ENCODE data around the gene PRKCB.

The PRKCB gene

DNA sequence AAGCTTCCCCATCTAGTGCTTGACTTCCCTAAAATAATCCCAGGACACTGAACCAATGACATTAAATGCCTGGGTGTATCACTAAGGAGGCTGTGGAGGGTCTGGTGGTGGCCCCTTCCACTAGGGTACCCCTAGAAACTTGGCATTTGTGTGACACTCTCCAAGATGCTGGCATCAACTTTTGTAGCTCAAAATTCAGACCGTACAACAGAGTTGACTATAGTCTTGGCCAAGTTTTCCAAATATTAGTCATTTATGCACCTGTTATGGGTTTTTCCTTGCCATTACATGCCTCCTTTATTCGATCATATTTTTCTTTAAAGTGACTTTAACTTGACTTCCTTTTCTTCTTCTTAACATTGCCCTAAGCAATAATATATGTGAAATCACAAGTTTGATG, 295.5 kb downstream of the PRKCB start:
- Histone ChIP-seq H3K9me3 (ENCODE audit: control insufficient read depth, low read length) (no peaks in the 10 kb centered on the region), H3K36me3 (ENCODE audit: control insufficient read depth, insufficient read depth, low read length) (no peaks in the 10 kb centered on the region), H3K4me3 (ENCODE audit: low read length) (no peak overlapping the region), H3K27me3 (ENCODE audit: control insufficient read depth, insufficient read depth, low read length) (no peaks in the 10 kb centered on the region), H3K9ac (ENCODE audit: low read length) (no peak overlapping the region), H3K4me1 (ENCODE audit: control insufficient read depth, insufficient read depth, low read length) (no peaks in the 10 kb centered on the region)

DNA sequence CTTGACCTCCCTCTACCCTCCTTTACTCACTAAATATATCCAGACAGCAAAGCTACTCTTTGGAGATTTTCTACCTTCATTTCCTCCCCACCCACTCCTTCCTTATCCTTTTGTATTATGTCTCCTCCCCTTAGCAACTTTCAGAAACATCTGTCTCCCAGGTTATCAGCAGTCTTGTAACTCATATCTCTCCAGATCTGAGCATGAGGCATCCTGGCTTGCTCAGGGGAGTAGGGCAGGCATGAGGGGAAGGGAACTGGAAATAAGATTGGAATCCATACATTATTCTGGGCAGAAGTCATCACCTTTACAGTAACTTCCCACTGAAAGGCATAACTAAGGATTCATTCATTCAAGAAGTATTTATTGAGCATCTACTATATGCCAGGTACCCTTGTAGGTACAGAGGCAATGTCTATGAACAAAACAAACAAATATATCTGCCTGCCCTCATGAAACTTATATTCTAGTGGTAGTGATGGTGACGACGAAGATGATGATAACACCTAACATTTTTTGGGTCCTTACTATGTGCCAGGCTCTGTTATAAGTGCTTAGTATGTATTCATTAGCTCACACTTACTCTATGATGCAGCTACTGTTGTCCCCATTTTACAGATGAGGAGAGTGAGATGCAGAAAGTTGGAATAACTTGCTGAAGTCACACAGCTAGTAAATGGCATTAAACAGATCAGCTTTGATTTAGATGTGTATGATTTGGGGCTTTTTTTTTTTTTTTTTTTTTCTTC, 296.4 kb downstream of the PRKCB start:
- Histone ChIP-seq H3K4me3 (ENCODE audit: low read length) (no peak overlapping the region), H3K27me3 (ENCODE audit: control insufficient read depth, insufficient read depth, low read length) (no peaks in the 10 kb centered on the region), H3K36me3 (ENCODE audit: control insufficient read depth, insufficient read depth, low read length) (no peaks in the 10 kb centered on the region), H3K9ac (ENCODE audit: low read length) (no peak overlapping the region), H3K9me3 (ENCODE audit: control insufficient read depth, low read length) (no peaks in the 10 kb centered on the region), H3K4me1 (ENCODE audit: control insufficient read depth, insufficient read depth, low read length) (no peaks in the 10 kb centered on the region)

DNA sequence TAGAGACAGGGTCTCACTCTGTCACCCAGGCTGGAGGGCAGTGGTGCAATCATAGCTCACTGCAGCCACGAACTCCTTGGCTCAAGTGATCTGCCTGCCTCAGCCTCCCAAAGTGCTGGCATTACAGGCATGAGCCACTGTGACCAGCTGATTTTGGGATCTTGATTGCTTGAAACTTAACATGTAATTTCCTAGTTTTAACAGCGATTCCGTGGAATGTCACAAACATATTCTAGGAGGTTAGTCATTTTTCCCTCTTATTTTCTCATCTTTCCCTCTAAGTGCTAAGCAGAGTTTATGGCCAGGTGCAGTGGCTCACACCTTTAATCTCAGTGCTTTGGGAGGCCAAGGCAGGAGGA, 297.0 kb downstream of the PRKCB start:
- Histone ChIP-seq H3K36me3 (ENCODE audit: control insufficient read depth, insufficient read depth, low read length) (no peaks in the 10 kb centered on the region), H3K4me1 (ENCODE audit: control insufficient read depth, insufficient read depth, low read length) (no peaks in the 10 kb centered on the region), H3K9ac (ENCODE audit: low read length) (no peak overlapping the region), H3K9me3 (ENCODE audit: control insufficient read depth, low read length) (no peaks in the 10 kb centered on the region), H3K4me3 (ENCODE audit: low read length) (no peak overlapping the region), H3K27me3 (ENCODE audit: control insufficient read depth, insufficient read depth, low read length) (no peaks in the 10 kb centered on the region)

DNA sequence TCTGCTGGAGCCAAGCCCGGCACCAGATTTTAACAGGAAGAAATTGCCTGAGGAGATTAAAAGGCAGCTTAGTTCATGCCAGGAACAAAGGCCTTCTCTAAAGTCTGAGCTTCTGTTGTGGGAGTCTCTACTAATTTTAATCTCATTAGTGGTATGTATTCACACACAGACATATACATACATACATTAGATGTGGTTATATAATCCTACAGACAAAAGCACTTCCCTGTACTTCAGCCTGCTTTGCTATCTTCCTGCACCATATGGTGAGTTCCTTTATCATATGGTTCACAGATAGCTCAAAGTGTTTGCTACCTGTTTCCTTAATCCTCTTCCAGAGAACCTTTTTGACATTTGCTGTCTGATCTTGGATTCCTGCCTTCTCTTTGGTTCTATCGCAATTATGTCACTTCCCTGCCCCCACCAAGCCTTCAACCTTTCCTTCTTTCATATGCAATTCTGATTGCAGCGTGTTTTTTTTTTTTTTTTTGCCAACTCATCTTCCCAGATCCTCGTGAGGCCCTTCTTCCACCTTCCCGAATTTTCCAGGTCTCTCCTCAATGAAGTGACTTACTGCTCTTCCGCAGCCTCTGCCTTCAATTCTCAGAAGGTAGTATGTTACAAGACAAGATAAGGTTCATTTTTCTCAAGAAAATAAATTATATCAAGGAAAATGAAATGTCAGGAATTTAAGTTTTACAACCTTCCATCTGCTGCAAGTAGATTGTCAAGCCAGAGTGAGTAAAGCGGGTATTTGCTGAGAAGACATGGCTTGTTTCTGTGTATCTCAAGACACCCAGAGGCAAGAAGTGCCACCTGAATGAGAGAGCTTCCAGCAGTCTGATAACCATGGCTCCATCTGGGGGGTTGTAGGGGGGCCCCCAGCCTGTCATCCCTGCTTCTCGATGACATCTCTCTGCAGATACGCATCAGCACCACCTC, 300.1 kb downstream of the PRKCB start:
- H3K4me3 ChIP-seq (ENCODE audit: low read length) = no peak overlapping the region
- no peaks in the 10 kb centered on the region for H3K27me3 ChIP-seq (ENCODE audit: control insufficient read depth, insufficient read depth, low read length)
- H3K4me1 ChIP-seq (ENCODE audit: control insufficient read depth, insufficient read depth, low read length) = no peaks in the 10 kb centered on the region
- no peaks in the 10 kb centered on the region for H3K9me3 ChIP-seq (ENCODE audit: control insufficient read depth, low read length)
- H3K36me3 ChIP-seq (ENCODE audit: control insufficient read depth, insufficient read depth, low read length) = no peaks in the 10 kb centered on the region
- no peak overlapping the region for H3K9ac ChIP-seq (ENCODE audit: low read length)

DNA sequence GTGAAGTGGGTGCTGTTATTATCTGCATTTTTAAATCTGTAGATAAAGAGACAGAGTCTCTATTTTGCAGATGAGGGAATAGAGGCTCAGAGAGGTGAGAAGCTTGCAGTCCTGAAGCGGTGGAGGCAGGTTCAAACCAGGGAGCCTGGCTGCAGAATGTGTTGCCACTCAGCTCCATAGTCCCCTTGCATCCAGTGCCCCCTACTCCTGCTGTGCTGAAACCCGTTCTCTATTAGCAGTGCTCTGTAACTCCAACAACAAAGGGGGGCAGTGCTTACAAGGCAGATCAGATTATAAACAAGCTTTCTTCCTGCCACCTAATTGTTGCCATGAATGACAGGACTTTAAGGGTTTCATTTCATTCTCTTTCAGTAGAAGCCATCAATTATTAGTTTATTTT, 302.2 kb downstream of the PRKCB start:
- Histone ChIP-seq H3K4me3 (ENCODE audit: low read length) (no peak overlapping the region), H3K9ac (ENCODE audit: low read length) (no peak overlapping the region), H3K4me1 (ENCODE audit: control insufficient read depth, insufficient read depth, low read length) (no peaks in the 10 kb centered on the region)

DNA sequence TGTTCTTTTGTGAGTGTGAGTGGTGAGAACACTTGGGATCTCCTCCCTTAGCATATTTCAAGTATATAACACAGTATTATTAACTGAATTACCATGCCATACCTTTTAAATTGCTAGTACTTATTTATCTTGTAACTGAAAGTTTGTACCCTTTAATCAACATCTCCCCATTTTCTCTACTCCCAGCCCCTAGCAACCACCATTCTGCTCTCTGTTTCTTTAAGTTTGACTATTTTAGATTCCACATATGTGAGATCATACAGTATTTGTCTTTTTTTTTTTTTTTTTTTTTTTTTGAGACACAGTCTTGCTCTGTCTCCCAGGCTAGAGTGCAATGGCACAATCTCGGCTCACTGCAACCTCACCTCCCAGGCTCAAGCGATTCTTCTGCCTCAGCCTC, 302.8 kb downstream of the PRKCB start:
- H3K9me3 ChIP-seq (ENCODE audit: control insufficient read depth, low read length) = no peaks in the 10 kb centered on the region
- no peaks in the 10 kb centered on the region for H3K36me3 ChIP-seq (ENCODE audit: control insufficient read depth, insufficient read depth, low read length)

More for the DNA sequence above, 302.2 kb downstream of the PRKCB start:
- Histone ChIP-seq H3K9me3 (ENCODE audit: control insufficient read depth, low read length) (no peaks in the 10 kb centered on the region), H3K27me3 (ENCODE audit: control insufficient read depth, insufficient read depth, low read length) (no peaks in the 10 kb centered on the region), H3K36me3 (ENCODE audit: control insufficient read depth, insufficient read depth, low read length) (no peaks in the 10 kb centered on the region)

DNA sequence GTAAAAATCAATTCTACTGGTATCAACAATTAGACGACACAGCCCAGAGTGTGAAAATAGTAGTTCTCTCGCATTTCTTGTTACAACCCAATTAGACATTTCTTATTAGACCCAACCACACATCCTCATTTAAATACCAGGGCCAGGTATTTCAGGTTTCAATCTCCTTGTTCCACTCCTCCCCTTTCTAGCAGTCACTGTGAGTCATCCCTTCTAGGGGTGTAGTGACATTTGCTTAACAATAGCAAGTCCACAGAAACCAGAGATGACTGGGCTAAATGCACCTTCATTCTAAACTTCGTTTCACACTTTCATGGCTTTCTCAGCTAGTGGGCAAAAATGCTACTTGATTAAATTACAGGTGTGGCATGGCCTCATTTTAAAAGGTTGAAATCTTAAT, 303.5 kb downstream of the PRKCB start:
- Histone ChIP-seq H3K36me3 (ENCODE audit: control insufficient read depth, insufficient read depth, low read length) (no peaks in the 10 kb centered on the region), H3K9ac (ENCODE audit: low read length) (no peak overlapping the region), H3K9me3 (ENCODE audit: control insufficient read depth, low read length) (no peaks in the 10 kb centered on the region), H3K27me3 (ENCODE audit: control insufficient read depth, insufficient read depth, low read length) (no peaks in the 10 kb centered on the region), H3K4me1 (ENCODE audit: control insufficient read depth, insufficient read depth, low read length) (no peaks in the 10 kb centered on the region), H3K4me3 (ENCODE audit: low read length) (no peak overlapping the region)

More for the DNA sequence above, 302.8 kb downstream of the PRKCB start:
- H3K27me3 ChIP-seq (ENCODE audit: control insufficient read depth, insufficient read depth, low read length) = no peaks in the 10 kb centered on the region
- no peaks in the 10 kb centered on the region for H3K4me1 ChIP-seq (ENCODE audit: control insufficient read depth, insufficient read depth, low read length)
- no peak overlapping the region for H3K9ac ChIP-seq (ENCODE audit: low read length)
- no peak overlapping the region for H3K4me3 ChIP-seq (ENCODE audit: low read length)

DNA sequence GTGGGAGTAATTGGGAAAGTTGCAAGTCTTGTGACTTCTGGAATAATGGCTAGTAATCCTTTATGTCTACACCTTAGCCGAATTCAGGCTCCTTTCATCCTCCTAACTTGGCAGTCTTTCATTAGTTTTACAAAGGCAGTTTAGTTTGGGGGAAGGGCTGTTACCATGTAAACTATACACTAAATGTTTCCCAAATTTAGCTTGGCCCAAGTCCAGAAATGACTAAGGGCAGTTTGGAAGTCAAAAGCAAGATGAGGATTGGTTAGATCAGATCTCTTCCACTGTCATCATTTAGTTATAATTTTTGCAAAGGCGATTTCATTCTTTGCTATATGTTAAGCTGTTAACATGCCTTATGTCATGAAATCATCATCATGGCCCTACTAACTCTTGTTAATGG, 304.9 kb downstream of the PRKCB start:
- H3K9me3 ChIP-seq (ENCODE audit: control insufficient read depth, low read length) = no peaks in the 10 kb centered on the region
- H3K27me3 ChIP-seq (ENCODE audit: control insufficient read depth, insufficient read depth, low read length) = no peaks in the 10 kb centered on the region
- H3K4me1 ChIP-seq (ENCODE audit: control insufficient read depth, insufficient read depth, low read length) = no peaks in the 10 kb centered on the region
- no peaks in the 10 kb centered on the region for H3K36me3 ChIP-seq (ENCODE audit: control insufficient read depth, insufficient read depth, low read length)
- no peak overlapping the region for H3K4me3 ChIP-seq (ENCODE audit: low read length)
- no peak overlapping the region for H3K9ac ChIP-seq (ENCODE audit: low read length)

DNA sequence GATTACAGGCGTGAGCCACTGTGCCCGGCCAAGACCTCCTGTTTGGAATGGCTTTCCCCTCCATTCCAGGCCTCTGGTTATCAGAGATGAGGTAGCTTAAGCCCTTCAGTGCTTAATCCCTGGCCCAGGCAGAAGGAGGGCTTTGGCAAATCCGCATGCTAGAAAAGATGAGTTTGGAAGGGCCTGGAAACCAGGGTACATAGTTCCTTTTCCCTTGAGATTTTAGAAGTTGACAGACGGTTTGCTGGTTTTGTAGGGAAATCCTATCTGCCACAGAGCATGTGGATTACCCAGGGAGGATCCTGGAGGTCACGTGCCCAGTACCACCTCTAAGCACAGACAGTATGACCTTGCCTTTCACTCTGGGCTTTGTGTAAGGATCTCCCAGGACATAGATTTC, 305.7 kb downstream of the PRKCB start:
- no peak overlapping the region for H3K4me3 ChIP-seq (ENCODE audit: low read length)
- no peaks in the 10 kb centered on the region for H3K4me1 ChIP-seq (ENCODE audit: control insufficient read depth, insufficient read depth, low read length)
- no peak overlapping the region for H3K9ac ChIP-seq (ENCODE audit: low read length)
- H3K27me3 ChIP-seq (ENCODE audit: control insufficient read depth, insufficient read depth, low read length) = no peaks in the 10 kb centered on the region
- no peaks in the 10 kb centered on the region for H3K9me3 ChIP-seq (ENCODE audit: control insufficient read depth, low read length)
- H3K36me3 ChIP-seq (ENCODE audit: control insufficient read depth, insufficient read depth, low read length) = no peaks in the 10 kb centered on the region

DNA sequence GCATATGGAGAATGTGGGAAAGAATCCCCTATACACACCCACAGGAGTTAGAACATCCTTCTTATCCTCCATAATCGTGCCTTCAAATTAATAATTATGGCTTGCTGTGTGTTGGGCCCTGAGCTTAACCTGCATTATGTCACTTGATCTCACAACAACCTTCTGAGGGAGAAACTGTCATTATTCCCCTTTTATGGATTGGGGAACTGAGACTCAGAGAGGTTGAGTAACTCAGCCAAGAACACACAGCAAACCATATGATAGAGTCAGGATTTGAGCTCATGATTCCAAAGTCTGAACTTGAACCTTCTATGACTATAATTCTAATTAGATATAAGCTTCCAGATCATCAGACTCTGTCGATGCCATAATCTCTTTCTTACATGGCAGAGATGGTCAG, 306.1 kb downstream of the PRKCB start:
- no peaks in the 10 kb centered on the region for H3K4me1 ChIP-seq (ENCODE audit: control insufficient read depth, insufficient read depth, low read length)
- H3K36me3 ChIP-seq (ENCODE audit: control insufficient read depth, insufficient read depth, low read length) = no peaks in the 10 kb centered on the region
- H3K27me3 ChIP-seq (ENCODE audit: control insufficient read depth, insufficient read depth, low read length) = no peaks in the 10 kb centered on the region
- H3K9ac ChIP-seq (ENCODE audit: low read length) = no peak overlapping the region
- H3K4me3 ChIP-seq (ENCODE audit: low read length) = no peak overlapping the region
- H3K9me3 ChIP-seq (ENCODE audit: control insufficient read depth, low read length) = no peaks in the 10 kb centered on the region

DNA sequence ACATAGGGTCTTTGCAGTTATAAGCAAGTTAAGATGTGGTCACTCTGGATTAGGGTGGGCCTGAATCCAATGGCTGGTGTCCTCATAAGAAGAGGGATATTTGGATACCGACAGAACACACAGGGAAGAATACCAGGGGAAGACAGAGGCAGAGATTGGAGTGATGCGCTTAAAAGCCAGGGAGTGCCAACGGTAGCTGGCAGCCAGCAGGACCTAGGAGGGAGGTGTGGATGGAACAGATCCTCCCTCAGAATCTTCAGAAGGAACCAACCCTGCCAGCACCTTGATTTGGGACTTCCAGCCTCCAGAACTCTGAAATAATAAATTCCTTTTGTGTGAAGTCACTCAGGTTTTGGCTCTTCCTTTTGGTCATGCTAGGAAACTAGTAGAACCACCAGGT, 310.1 kb downstream of the PRKCB start:
- no peaks in the 10 kb centered on the region for H3K4me1 ChIP-seq (ENCODE audit: control insufficient read depth, insufficient read depth, low read length)
- no peaks in the 10 kb centered on the region for H3K9me3 ChIP-seq (ENCODE audit: control insufficient read depth, low read length)
- H3K9ac ChIP-seq (ENCODE audit: low read length) = no peak overlapping the region
- no peak overlapping the region for H3K4me3 ChIP-seq (ENCODE audit: low read length)
- no peaks in the 10 kb centered on the region for H3K36me3 ChIP-seq (ENCODE audit: control insufficient read depth, insufficient read depth, low read length)
- H3K27me3 ChIP-seq (ENCODE audit: control insufficient read depth, insufficient read depth, low read length) = no peaks in the 10 kb centered on the region

DNA sequence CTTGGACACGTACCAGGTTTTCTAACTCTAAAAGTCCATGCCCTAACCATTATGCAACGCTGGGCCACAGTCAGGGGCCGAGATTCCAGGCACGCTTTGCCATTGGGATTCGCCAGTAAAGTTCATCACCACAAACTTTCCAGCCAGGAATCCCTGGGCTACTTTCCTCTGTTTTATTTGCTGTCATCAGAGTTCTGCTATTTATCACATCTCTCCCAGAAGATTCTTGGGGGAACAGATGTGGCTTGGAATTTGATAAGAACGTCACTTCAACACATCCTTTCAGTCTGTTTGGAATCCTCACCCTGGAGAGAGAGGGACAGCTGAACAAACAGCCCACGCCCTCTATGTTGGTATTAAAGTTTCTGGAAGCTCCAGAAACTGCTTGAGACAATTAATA, 310.7 kb downstream of the PRKCB start:
- no peaks in the 10 kb centered on the region for H3K4me1 ChIP-seq (ENCODE audit: control insufficient read depth, insufficient read depth, low read length)
- H3K9ac ChIP-seq (ENCODE audit: low read length) = no peak overlapping the region
- no peaks in the 10 kb centered on the region for H3K9me3 ChIP-seq (ENCODE audit: control insufficient read depth, low read length)
- no peak overlapping the region for H3K4me3 ChIP-seq (ENCODE audit: low read length)
- H3K36me3 ChIP-seq (ENCODE audit: control insufficient read depth, insufficient read depth, low read length) = no peaks in the 10 kb centered on the region
- no peaks in the 10 kb centered on the region for H3K27me3 ChIP-seq (ENCODE audit: control insufficient read depth, insufficient read depth, low read length)
